Astrocyte of the cerebellum (primary cell): ENCODE data around the gene LNX2.
"Not testable (repeated sequence)": the region's sequence is repeated elsewhere in the genome, so short reads cannot be mapped to it uniquely, and the experiment has no call there.

Experiments used
- DNase-seq: peaks from one replicate; pipeline ENCODE4 v3.0.0-alpha.2; 2011; ENCODE audit warnings: low read depth
- H3K4me3 ChIP-seq: 2 replicates; pipeline ENCODE4 v1.5.1; 2011; ENCODE audit warnings: mild to moderate bottlenecking, low read depth, low read length, moderate library complexity
- CTCF ChIP-seq: IDR thresholded peaks from 2 replicates; pipeline ENCODE4 v1.5.1; 2012; ENCODE audit warnings: low read length, low read depth, moderate library complexity, mild to moderate bottlenecking; ENCODE audit errors: missing control alignments
- in situ Hi-C: cut with HindIII; loops from 2 replicates; pipeline ENCODE4 v1.10.0; 2017; ENCODE audit warnings: low sequenced_read_pairs

Gene LNX2

GRCh38 chr13:27634791-27635190 lies 14.5 kb upstream of the LNX2 start:
- in situ Hi-C loops = no loop called here
- DNase-seq = no peak
- H3K4me3 ChIP-seq = no peak overlapping the region
- TF ChIP-seq CTCF = no peak

GRCh38 chr13:27634231-27634630 lies 13.9 kb upstream of the LNX2 start:
- no peak overlapping the region for H3K4me3 ChIP-seq
- no peak for TF ChIP-seq CTCF
- no peak for DNase-seq
- in situ Hi-C loops = no loop called here

GRCh38 chr13:27632648-27633047 lies 12.3 kb upstream of the LNX2 start:
- DNase-seq = no peak
- in situ Hi-C loops = no loop called here
- no peak overlapping the region for H3K4me3 ChIP-seq
- no peak for TF ChIP-seq CTCF

GRCh38 chr13:27632214-27632613 lies 11.9 kb upstream of the LNX2 start:
- in situ Hi-C loops = no loop called here
- no peak for TF ChIP-seq CTCF

GRCh38 chr13:27631665-27632064 lies 11.3 kb upstream of the LNX2 start:
- no peak overlapping the region for H3K4me3 ChIP-seq
- no peak for TF ChIP-seq CTCF
- in situ Hi-C loops = no loop called here
- no peak for DNase-seq

More at GRCh38 chr13:27632214-27632613, 11.9 kb upstream of the LNX2 start:
- H3K4me3 ChIP-seq = no peak overlapping the region
- no peak for DNase-seq

GRCh38 chr13:27631156-27631555 lies 10.8 kb upstream of the LNX2 start:
- H3K4me3 ChIP-seq = no peak overlapping the region
- DNase-seq = no peak
- TF ChIP-seq CTCF = no peak
- in situ Hi-C loops = no loop called here

- DNase-seq, in situ Hi-C loops, H3K4me3 ChIP-seq: not testable (repeated sequence)
These were observed 8.4 kb upstream of the LNX2 start for GRCh38 chr13:27628766-27629165.
